OCI-LY3 (cell line): ENCODE measurements around the gene IMMP2L.

Experiments
- EZH2phosphoT487 ChIP-seq: fragments of 200-600 bp; shearing (Covaris generic); IDR thresholded peaks from 2 replicates; pipeline ENCODE4 v1.6.1; 2018; ENCODE audit warnings: antibody characterized with exemption, mixed run types, low read depth
- TF ChIP-seq, protein P1 (sequence below): fragments of 200-600, 300-600 bp; sonication (generic); IDR thresholded peaks from 2 replicates; pipeline ENCODE4 v1.5.1; 2014; ENCODE audit warnings: antibody characterized with exemption, low read length, low read depth

GRCh38 chr7:111473449-111474198, 88.7 kb downstream of the IMMP2L start:
- TF ChIP-seq EZH2phosphoT487: no peak
- TF ChIP-seq, protein P1, sequence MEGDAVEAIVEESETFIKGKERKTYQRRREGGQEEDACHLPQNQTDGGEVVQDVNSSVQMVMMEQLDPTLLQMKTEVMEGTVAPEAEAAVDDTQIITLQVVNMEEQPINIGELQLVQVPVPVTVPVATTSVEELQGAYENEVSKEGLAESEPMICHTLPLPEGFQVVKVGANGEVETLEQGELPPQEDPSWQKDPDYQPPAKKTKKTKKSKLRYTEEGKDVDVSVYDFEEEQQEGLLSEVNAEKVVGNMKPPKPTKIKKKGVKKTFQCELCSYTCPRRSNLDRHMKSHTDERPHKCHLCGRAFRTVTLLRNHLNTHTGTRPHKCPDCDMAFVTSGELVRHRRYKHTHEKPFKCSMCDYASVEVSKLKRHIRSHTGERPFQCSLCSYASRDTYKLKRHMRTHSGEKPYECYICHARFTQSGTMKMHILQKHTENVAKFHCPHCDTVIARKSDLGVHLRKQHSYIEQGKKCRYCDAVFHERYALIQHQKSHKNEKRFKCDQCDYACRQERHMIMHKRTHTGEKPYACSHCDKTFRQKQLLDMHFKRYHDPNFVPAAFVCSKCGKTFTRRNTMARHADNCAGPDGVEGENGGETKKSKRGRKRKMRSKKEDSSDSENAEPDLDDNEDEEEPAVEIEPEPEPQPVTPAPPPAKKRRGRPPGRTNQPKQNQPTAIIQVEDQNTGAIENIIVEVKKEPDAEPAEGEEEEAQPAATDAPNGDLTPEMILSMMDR: no peak
